ENCODE data around the gene ITGB1BP1. TPM values are rescaled to one million over a fixed set of nuclear protein-coding genes. Genes with fewer than 3 reads are reported as not detected.

Gene ITGB1BP1
- total and polyA plus RNA-seq, 10 of the 15 experiments (the other 5 are each of a cell fraction or from before 2014, with no cell fraction given), result 50.2 to 273 (median 97.2) TPM

DNA sequence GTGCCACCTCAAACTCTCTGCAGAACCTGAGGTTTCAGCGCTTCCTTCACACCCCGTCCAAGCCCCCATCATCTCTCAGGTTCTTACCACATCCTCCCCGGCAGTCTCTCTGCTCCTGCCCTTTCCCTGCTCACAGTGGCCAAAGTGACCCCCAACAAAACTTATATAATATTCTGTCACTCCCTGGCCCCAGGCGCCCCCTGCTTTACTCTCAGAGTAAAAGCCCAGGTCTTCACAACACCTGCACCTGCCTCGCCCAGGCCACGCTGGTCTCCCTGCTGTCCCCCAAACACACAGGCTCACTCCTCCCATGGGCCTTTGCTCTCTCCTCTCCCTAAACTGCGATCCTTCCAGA lies 6.4 kb downstream of the ITGB1BP1 start:
- H3K79me2 ChIP-seq (ENCODE audit: control insufficient read depth, insufficient read depth, low read length), result peaks cover 23% of the 10 kb centered on the region
- ChIA-PET SMC1A (ENCODE audit: uncharacterized antibody, unreplicated experiment) (interaction anchor here (1.3 kb wide), 1 partner anchor 15 kb away, joined by 3 read pairs; no protein-coding TSS in a partner anchor), RAD21 (ENCODE audit: unreplicated experiment) (no interaction called here), POLR2A (interaction anchor here (0.6 kb wide), 1 partner anchor 134 kb away, joined by 4 read pairs; no protein-coding TSS in a partner anchor), CTCF (interaction anchor here (0.6 kb wide), 1 partner anchor 14 kb away, joined by 4 read pairs; no protein-coding TSS in a partner anchor)
- no peaks in the 10 kb centered on the region for H3K9me3 ChIP-seq (replicated peaks; ENCODE audit: control insufficient read depth, insufficient read depth, low read length)
- FAIRE-seq, result no peak
- H3K4me2 ChIP-seq (ENCODE audit: control insufficient read depth, insufficient read depth), result no peak overlapping the region
- no peak overlapping the region for H2AFZ ChIP-seq (ENCODE audit: control insufficient read depth, low read depth, low read length)
- BruUV-seq (replicated peaks), result no TSS peak
- H3K27ac ChIP-seq (ENCODE audit: control insufficient read depth, insufficient read depth), result no peak overlapping the region
- H3K4me1 ChIP-seq (ENCODE audit: control insufficient read depth, insufficient read depth, low read length), result peaks cover 9% of the 10 kb centered on the region
- H3K27me3 ChIP-seq (replicated peaks in 1 of 2; ENCODE audit: control insufficient read depth in 2 of 2, insufficient read depth in 2 of 2, low read length in 1 of 2), result no peaks in the 10 kb centered on the region
- H3K36me3 ChIP-seq (ENCODE audit: control insufficient read depth in 2 of 2, insufficient read depth in 2 of 2, low read length in 1 of 2), result peaks cover 0 to under 1% of the 10 kb centered on the region in 2 experiments; a peak in 2 of 4 replicates
- ATAC-seq, result no peak
- WGBS (ENCODE audit: insufficient coverage, insufficient replicate concordance, low lambda C conversion rate, missing lambda C conversion rate), result 98% methylated on average over 7 of the region's 7 CpGs
- no peak for DNase-seq (ENCODE audit: low read depth, low spot score)
- intact Hi-C loops (cut with micrococcal nuclease; ENCODE audit: unreplicated experiment) (no loop called here), in situ Hi-C loops (cut with MboI) (no loop called here)
- H4K20me1 ChIP-seq (ENCODE audit: control insufficient read depth, insufficient read depth), result no peaks in the 10 kb centered on the region
- TF ChIP-seq SMAD5 (IDR thresholded peaks at IDR 0.05; ENCODE audit: low read depth) (no peak), YBX1 (IDR thresholded peaks at IDR 0.05) (no peak), SP1 (IDR thresholded peaks at IDR 0.05; ENCODE audit: low read depth, low read length) (no peak), TCF12 (IDR thresholded peaks at IDR 0.05; ENCODE audit: low read depth, low read length) (no peak), ZNF207 (IDR thresholded peaks at IDR 0.05; ENCODE audit: borderline replicate concordance) (no peak), RAD51 (IDR thresholded peaks at IDR 0.05) (no peak), PAX8 (IDR thresholded peaks at IDR 0.05) (no peak), RBBP5 (conservative IDR thresholded peaks at IDR 0.05) (no peak)
- TF ChIP-seq, protein P1, sequence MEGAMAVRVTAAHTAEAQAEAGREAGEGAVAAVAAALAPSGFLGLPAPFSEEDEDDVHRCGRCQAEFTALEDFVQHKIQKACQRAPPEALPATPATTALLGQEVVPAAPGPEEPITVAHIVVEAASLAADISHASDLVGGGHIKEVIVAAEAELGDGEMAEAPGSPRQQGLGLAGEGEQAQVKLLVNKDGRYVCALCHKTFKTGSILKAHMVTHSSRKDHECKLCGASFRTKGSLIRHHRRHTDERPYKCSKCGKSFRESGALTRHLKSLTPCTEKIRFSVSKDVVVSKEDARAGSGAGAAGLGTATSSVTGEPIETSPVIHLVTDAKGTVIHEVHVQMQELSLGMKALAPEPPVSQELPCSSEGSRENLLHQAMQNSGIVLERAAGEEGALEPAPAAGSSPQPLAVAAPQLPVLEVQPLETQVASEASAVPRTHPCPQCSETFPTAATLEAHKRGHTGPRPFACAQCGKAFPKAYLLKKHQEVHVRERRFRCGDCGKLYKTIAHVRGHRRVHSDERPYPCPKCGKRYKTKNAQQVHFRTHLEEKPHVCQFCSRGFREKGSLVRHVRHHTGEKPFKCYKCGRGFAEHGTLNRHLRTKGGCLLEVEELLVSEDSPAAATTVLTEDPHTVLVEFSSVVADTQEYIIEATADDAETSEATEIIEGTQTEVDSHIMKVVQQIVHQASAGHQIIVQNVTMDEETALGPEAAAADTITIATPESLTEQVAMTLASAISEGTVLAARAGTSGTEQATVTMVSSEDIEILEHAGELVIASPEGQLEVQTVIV (IDR thresholded peaks at IDR 0.05; ENCODE audit: borderline replicate concordance, partially characterized antibody), result no peak
- TF ChIP-seq, protein P2, sequence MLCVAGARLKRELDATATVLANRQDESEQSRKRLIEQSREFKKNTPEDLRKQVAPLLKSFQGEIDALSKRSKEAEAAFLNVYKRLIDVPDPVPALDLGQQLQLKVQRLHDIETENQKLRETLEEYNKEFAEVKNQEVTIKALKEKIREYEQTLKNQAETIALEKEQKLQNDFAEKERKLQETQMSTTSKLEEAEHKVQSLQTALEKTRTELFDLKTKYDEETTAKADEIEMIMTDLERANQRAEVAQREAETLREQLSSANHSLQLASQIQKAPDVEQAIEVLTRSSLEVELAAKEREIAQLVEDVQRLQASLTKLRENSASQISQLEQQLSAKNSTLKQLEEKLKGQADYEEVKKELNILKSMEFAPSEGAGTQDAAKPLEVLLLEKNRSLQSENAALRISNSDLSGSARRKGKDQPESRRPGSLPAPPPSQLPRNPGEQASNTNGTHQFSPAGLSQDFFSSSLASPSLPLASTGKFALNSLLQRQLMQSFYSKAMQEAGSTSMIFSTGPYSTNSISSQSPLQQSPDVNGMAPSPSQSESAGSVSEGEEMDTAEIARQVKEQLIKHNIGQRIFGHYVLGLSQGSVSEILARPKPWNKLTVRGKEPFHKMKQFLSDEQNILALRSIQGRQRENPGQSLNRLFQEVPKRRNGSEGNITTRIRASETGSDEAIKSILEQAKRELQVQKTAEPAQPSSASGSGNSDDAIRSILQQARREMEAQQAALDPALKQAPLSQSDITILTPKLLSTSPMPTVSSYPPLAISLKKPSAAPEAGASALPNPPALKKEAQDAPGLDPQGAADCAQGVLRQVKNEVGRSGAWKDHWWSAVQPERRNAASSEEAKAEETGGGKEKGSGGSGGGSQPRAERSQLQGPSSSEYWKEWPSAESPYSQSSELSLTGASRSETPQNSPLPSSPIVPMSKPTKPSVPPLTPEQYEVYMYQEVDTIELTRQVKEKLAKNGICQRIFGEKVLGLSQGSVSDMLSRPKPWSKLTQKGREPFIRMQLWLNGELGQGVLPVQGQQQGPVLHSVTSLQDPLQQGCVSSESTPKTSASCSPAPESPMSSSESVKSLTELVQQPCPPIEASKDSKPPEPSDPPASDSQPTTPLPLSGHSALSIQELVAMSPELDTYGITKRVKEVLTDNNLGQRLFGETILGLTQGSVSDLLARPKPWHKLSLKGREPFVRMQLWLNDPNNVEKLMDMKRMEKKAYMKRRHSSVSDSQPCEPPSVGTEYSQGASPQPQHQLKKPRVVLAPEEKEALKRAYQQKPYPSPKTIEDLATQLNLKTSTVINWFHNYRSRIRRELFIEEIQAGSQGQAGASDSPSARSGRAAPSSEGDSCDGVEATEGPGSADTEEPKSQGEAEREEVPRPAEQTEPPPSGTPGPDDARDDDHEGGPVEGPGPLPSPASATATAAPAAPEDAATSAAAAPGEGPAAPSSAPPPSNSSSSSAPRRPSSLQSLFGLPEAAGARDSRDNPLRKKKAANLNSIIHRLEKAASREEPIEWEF (IDR thresholded peaks at IDR 0.05; ENCODE audit: insufficient replicate concordance, low read depth, low read length), result no peak
- TF ChIP-seq, protein P3, sequence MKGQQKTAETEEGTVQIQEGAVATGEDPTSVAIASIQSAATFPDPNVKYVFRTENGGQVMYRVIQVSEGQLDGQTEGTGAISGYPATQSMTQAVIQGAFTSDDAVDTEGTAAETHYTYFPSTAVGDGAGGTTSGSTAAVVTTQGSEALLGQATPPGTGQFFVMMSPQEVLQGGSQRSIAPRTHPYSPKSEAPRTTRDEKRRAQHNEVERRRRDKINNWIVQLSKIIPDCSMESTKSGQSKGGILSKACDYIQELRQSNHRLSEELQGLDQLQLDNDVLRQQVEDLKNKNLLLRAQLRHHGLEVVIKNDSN (IDR thresholded peaks at IDR 0.05; ENCODE audit: borderline replicate concordance, extremely low read length, insufficient read depth, low read depth, low read length), result no peak
- no peak overlapping the region for H3K4me3 ChIP-seq
- no peak overlapping the region for H3K9ac ChIP-seq (ENCODE audit: control insufficient read depth, insufficient read depth, low read length)

Measured in GM12878 (cell line).